Smooth muscle cell (in vitro differentiated cells): ENCODE measurements around the gene MEST. TPM values are rescaled to one million over a fixed set of nuclear protein-coding genes. Genes with fewer than 3 reads are reported as not detected.

Source experiments
- microRNA counts: library from miRNA; unstranded; fragments of <30 nt; microRNA quantifications from one replicate; lab custom pipeline; 2016
- microRNA-seq: library from miRNA; unstranded; fragments of <30 nt; microRNA quantifications from one replicate; pipeline ENCODE4, GENCODE V29; 2016; ENCODE audit warnings: borderline number of aligned reads
- polyA plus RNA-seq: library from polyadenylated mRNA; unstranded; fragments of >200 nt; fragmentation: Nextera tagmentation; extraction: Ambion mirVana; gene quantifications from 2 replicates; pipeline ENCODE4 v1.2.1, GENCODE V29; 2016
- small RNA-seq: library from RNA; depleted of rRNA; stranded (forward); fragments of <200 nt; gene quantifications from one replicate; pipeline ENCODE3, GENCODE V24; 2014
- total RNA-seq: library from RNA; depleted of rRNA; stranded (reverse); fragments of >200 nt; gene quantifications from 2 replicates; pipeline ENCODE4 v1.2.3, GENCODE V29; 2014

Gene MEST
- total and polyA plus RNA-seq, 2 experiments from 2014 or later = 1,229 to 1,655 TPM

MicroRNAs within 50 kb of the gene (microRNA counts, 767-probe panel; counts per million panel counts)
- 6,461 counts per million, percentile 34 among the panel's probes with 10 or more counts for microRNA hsa-miR-335-5p (lab: Ali Mortazavi, UCI)

Small RNAs within 50 kb of the gene (microRNA-seq; reads per million reads assigned to microRNA genes)
- gene MIR335 = 30,969 reads per million, percentile 99 among the genes with 10 or more reads in this experiment

Small RNAs within 50 kb of the gene (small RNA-seq; reads per million reads assigned to genes)
- gene MIR335 (not detected), gene RF02148 (not detected), gene RF02149 (not detected), gene RF02150 (not detected)

Other genes with a start within 250 kb of the MEST start
- not detected in 2 replicates for gene CPA2, start 225.2 kb upstream of the MEST start, total RNA-seq
- 0.18 TPM in 1 of 2 replicates, not detected in the other for gene CPA2, start 225.2 kb upstream of the MEST start, polyA plus RNA-seq
- gene CPA4, start 198.9 kb upstream of the MEST start, total RNA-seq = 8.8 and 14.8 TPM in 2 replicates
- 6.3 and 12.3 TPM in 2 replicates for gene CPA4, start 198.9 kb upstream of the MEST start, polyA plus RNA-seq
- not detected in 2 replicates for gene CPA5, start 147.3 kb upstream of the MEST start, total RNA-seq
- 0.45 TPM in 1 of 2 replicates, not detected in the other for gene CPA5, start 147.3 kb upstream of the MEST start, polyA plus RNA-seq
- 0.90 TPM in 2 replicates for gene CPA1, start 111.6 kb upstream of the MEST start, total RNA-seq
- 1.7 and 3.8 TPM in 2 replicates for gene CPA1, start 111.6 kb upstream of the MEST start, polyA plus RNA-seq
- gene CEP41, start 51.1 kb upstream of the MEST start, total RNA-seq = 18.3 and 23.0 TPM in 2 replicates
- 27.1 and 35.1 TPM in 2 replicates for gene CEP41, start 51.1 kb upstream of the MEST start, polyA plus RNA-seq
- 39.8 and 43.8 TPM in 2 replicates for gene COPG2, start 176.7 kb downstream of the MEST start, total RNA-seq
- gene COPG2, start 176.7 kb downstream of the MEST start, polyA plus RNA-seq = 5.6 and 8.7 TPM in 2 replicates
- gene TSGA13, start 194.5 kb downstream of the MEST start, total RNA-seq = not detected in 2 replicates
- not detected in 2 replicates for gene TSGA13, start 194.5 kb downstream of the MEST start, polyA plus RNA-seq
- not detected in 2 replicates for gene KLF14, start 242.1 kb downstream of the MEST start, total RNA-seq
- not detected in 2 replicates for gene KLF14, start 242.1 kb downstream of the MEST start, polyA plus RNA-seq